HG03457 (cell line): ENCODE results near the gene KIAA1755.

Source experiments
- ATAC-seq: cut with Tn5 transposase; IDR thresholded peaks from one replicate; pipeline ENCODE4 v1.9.1; 2021; ENCODE audit warnings: moderate number of reproducible peaks; ENCODE audit not compliant: unreplicated experiment

KIAA1755 gene

DNA sequence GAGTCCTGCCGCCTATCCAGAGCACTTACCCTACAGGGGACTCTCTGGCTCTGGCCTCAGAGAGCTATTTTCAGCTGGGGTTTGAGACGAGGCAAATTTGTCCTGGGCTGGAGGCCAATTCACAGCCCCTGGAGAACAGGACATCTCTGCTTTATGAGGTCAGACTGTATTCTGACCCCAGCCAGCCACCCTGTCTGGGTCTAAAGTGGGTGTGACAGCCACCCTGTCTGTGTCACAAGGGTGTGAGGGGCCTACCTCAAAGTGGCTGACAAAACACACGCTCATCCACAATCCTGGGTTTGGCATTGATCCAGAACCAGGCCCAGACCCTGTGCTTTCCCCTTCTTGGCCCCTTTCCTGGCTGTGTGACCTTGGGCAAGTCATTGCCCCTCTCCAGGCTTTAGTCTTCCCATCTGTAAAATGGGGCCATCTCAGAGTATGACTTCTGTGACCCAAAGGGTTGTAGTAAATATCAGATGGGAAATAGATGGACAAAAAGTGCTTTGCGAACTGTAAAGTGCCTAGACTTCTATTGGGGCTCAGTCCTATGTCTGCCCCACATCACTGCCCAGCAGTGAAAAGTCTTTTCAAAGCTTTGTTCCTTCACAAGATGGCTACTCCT is 51.4 kb downstream of the KIAA1755 start:
- no peak for ATAC-seq

DNA sequence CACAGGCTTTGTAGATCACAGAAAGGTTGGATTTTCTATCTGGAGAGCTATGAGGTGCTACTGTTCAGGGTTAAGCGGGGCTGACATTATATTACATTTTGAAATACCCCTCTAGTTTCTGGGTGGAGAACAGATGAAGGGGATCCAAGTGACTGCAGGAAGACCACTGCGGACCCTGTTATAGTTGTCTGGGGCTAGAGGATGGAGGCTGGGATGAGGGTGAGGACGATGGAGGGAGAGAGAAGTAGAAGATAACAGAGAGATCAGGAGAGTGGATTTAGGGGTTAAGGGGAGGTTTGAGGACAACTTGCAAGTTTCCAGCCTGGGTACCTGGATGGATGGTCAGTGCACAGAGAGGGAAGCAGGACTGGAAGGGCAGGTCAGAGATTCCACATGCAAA is 52.0 kb downstream of the KIAA1755 start:
- no peak for ATAC-seq

- no peak for ATAC-seq
Observed at GRCh38 chr20:38208088-38208487, 52.4 kb downstream of the KIAA1755 start.

DNA sequence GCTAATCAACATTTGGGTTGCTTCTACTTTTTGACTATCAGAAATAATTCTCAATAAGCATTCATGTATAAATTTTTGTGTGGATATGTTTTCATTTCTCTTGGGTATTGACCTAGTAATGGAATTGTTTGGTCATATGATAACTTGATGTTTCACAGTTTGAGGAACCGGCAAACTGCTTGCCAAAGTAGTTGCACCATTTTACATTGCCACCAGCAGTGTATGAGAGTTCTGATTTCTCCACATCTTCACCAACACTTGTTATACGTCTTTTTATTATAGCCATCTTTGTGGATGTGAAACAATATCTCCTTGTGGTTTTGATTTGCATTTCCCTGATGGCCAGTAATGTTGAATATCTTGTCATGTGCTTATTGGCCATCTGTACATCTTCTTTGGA is 52.9 kb downstream of the KIAA1755 start:
- no peak for ATAC-seq

DNA sequence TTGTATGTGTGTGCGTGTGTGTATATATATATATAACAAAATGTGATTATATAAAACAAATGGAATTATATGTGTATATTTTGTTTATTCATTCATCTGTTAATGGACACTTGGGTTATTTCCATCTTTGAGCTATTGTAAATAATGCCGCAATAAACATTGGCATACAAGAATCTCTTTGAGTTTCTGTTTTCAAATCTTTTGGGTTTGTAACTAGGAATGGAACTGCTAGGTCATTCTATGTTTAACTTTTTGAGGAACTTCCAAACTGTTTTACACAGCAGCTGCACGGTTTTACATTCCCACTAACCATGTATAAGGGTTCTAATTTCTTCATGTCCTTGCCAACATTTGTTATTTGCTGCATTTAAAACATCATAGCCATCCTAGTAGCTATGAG is 55.5 kb downstream of the KIAA1755 start:
- no peak for ATAC-seq

- no peak for ATAC-seq
Observed at GRCh38 chr20:38203981-38204357, 56.6 kb downstream of the KIAA1755 start.

- no peak for ATAC-seq
Observed at GRCh38 chr20:38203337-38203980, 57.1 kb downstream of the KIAA1755 start.

- no peak for ATAC-seq
Observed at GRCh38 chr20:38202982-38203293, 57.6 kb downstream of the KIAA1755 start.

DNA sequence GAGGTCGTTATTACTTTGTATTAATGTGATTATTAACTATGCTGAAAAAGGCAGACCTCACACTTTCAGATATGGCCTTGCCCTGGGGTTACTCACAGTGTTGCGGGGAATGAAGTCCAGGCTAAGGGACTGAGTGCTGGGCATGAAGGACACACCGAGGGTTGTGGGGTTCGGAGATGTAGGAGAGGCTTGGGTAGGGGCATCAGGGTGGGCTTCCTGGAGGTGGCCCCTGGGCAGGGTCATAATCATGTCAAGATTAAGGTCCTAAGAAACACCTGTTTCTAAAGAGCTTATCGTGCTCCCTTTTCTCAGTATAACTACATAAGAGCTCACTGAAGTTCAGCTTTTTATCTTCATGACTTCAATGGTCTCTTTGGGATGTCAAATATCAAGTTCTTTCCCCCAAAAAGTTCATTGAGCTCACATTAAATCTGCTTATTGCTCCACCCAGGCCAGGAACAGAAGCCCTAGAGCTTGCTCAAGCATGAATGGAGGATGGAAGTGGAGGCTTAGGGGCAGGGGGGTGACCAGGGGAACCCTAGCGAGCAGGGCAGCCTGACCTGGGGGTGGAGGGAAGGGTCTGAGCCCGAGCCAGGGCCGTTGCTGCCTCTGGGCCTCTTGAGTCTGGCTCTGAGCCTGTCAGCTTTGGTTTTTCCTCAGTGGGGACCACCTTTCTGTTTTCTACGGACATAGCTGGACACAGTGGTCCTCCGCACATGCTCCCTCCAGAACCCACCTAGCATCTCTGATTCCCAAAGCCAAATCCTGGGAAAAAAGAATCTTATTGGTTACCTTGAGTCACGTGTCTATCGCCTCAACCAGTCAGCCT is 58.2 kb downstream of the KIAA1755 start:
- ATAC-seq = no peak

DNA sequence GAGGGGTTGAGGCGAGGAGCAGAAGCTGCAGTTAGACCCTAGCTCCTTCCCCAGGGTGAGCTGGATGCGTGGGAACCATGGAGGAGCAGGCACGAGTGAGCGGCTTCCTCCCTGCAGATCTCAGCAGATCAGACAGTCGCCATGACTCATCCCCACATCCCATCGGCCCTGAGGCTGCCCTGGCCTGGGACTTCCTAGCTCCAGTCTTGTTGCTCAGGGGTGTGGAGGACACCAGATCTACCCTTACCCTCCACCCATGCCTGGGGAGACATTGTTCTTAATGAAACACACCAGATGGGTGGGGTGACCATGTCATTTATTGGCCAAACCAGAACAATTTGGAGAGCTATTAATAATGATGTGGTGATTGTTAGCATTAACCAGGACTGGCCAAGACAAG is 59.2 kb downstream of the KIAA1755 start:
- ATAC-seq = no peak

GRCh38 chr20:38200646-38201045 is 59.9 kb downstream of the KIAA1755 start:
- no peak for ATAC-seq

GRCh38 chr20:38199501-38200390 is 60.8 kb downstream of the KIAA1755 start:
- ATAC-seq = no peak

DNA sequence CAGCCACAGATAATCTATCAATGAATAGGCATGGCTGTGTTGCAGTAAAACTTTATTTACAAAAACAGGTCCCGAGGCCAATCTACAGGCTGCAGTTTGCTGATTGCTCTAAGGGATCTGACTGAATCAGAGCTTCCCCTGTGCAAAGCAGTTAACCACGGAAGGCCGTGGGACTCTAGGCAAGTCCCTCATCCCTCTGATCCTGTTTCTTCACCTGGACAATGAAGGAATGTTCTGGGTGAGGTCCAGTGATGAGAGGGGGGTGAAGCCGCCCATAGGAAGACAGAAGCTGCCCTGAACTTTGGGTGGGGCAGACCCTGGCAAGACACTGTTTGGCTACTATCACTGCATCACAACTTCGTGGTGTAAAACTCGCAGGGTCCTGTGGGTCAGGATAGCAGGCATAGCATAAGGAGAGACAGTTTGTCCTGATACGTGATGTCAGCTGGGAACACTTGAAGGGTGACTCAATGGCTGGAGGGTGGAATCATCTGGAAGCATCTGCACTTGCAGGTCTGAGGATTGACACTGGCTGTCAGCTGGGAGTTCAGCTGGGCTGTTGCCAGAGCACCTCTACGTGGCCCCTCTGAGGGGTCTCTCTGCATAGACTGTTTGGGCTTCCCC is 62.2 kb downstream of the KIAA1755 start:
- no peak for ATAC-seq

GRCh38 chr20:38197619-38198018 is 62.9 kb downstream of the KIAA1755 start:
- ATAC-seq = no peak

GRCh38 chr20:38197217-38197616 is 63.3 kb downstream of the KIAA1755 start:
- ATAC-seq = no peak

DNA sequence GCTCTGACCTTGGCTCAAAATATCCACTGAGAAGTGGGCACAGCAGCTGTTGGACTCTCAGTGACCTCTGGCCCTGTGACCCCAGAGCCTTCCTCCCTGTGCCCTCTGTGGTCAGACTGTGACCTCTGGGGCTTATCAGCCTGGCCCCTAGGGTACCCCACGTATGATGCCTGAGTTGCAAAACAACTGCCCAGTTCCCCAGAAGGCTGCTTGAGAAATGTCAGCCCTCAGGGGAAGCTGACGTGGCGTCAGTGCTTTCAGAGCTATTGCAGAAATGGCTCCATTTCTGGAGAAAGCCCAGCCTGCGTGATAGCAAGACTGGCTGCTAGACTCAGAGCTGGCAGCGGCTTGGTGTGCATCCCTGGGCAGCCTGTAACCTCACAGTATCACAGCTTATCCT is 63.9 kb downstream of the KIAA1755 start:
- ATAC-seq = no peak

DNA sequence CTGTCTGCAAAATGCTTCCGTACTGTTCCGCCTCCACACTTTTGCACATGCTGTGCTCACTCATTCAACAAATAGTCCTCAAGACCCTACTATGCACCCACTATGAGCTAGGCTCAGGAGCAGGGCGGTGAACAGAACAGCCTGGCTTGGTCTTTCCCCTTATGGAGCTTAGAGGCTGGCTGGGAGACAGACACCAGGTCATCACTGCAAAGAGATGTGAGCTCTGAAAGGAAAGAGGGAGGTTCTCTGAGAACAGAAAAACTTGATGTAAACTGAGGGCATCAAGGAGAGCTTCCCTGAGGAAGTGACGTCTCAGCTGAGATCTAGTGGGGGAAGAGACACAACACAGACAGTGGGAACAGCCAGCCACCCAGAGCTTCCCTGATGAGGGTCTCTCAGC is 64.5 kb downstream of the KIAA1755 start:
- no peak for ATAC-seq

DNA sequence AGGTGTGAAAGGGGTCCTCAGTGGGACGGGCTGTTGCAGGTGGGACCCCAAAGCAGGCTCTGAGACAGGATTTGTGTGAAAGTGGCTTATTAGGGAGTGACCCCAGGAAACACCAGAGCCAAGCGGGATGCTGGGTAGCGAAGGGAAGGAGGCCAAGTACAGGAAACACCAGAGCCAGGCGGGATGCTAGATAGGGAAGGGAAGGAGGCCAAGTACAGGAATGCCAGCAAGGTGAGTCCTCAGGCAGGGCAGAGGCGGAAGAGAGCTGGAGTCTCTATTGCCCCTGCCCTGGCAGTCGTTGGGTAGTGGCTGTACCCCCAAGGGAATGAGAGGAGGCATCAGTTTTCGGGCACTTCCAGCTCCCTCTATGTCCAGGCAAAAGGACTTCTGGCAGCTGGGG is 65.0 kb downstream of the KIAA1755 start:
- ATAC-seq = no peak

DNA sequence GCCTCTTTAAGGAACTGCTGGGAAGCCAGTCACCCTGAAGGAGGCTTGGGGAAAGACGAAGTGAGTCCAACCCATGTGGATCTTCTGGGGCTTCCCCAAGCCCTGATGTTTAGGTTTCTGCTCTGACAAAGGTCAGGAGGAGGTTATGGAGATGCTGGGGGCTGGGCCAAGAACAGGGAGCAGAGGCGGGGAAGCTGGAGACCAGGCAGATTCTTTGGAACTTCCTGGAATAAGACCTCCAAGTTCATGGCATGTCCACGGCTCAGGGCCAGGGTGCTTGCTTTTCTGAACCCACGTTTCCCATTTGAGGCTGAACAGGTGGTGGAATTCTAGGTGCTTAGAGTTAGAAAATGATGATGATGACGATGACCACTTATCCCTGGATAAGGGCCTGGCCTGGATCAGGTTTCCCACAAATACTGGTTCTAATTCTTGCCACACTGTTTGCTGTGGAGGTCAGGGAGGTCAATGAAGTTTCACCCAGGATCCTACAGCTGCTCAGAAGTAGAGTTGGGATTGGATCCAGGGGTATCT is 65.5 kb downstream of the KIAA1755 start:
- ATAC-seq = no peak

GRCh38 chr20:38193586-38194105 is 66.9 kb downstream of the KIAA1755 start:
- no peak for ATAC-seq
